Progenitor cell of endocrine pancreas (in vitro differentiated cells): ENCODE results near the gene CES2. TPM values are rescaled to one million over a fixed set of nuclear protein-coding genes. Genes with fewer than 3 reads are reported as not detected.
"Not testable (repeated sequence)": the region's sequence is repeated elsewhere in the genome, so short reads cannot be mapped to it uniquely, and the experiment has no call there.

Source experiments
- DNase-seq: peaks from one replicate; pipeline ENCODE4 v3.0.0; 2021; ENCODE audit warnings: low spot score; ENCODE audit not compliant: unreplicated experiment
- H3K27ac Mint-ChIP-seq: 2 replicates; pipeline ENCODE4 v1.8.0; 2021; ENCODE audit warnings: mild to moderate bottlenecking, moderate library complexity, mixed read lengths
- H3K27me3 Mint-ChIP-seq: 2 replicates; pipeline ENCODE4 v1.8.0; 2021; ENCODE audit warnings: mixed read lengths
- H3K36me3 Mint-ChIP-seq: 2 replicates; pipeline ENCODE4 v1.8.0; 2022; ENCODE audit warnings: mixed read lengths; ENCODE audit not compliant: insufficient read depth
- H3K4me1 Mint-ChIP-seq: 2 replicates; pipeline ENCODE4 v1.8.0; 2021; ENCODE audit warnings: low read depth, mixed read lengths
- H3K4me3 Mint-ChIP-seq: 2 replicates; pipeline ENCODE4 v1.8.0; 2021; ENCODE audit warnings: low read depth, mild to moderate bottlenecking, moderate library complexity, mixed read lengths
- H3K9me3 Mint-ChIP-seq: 2 replicates; pipeline ENCODE4 v1.8.0; 2021; ENCODE audit warnings: low read depth, mixed read lengths
- CTCF ChIP-seq: fragments of 200-600 bp; sonication (generic); IDR thresholded peaks from one replicate; pipeline ENCODE4 v1.5.0; 2021; ENCODE audit warnings: antibody characterized with exemption, mild to moderate bottlenecking; ENCODE audit not compliant: unreplicated experiment
- total RNA-seq: library from RNA; stranded (reverse); gene quantifications from 2 replicates; pipeline ENCODE4 v1.2.1, GENCODE V29; 2021

Gene CES2
- total RNA-seq, 1 donor from 2014 or later = 43.9 TPM

- Mint-ChIP-seq H3K9me3 (no peaks in the 10 kb centered on the region), H3K27me3 (no peaks in the 10 kb centered on the region), H3K4me1 (peaks cover 11% of the 10 kb centered on the region), H3K36me3 (peaks cover 1% of the 10 kb centered on the region), H3K4me3 (no peak overlapping the region), H3K27ac (no peak overlapping the region)
- TF ChIP-seq CTCF = peak; percentile 79
- peak; percentile 45 for DNase-seq
Observed at GRCh38 chr16:66894948-66895688, 40.2 kb upstream of the CES2 start.

- H3K27ac Mint-ChIP-seq = no peak overlapping the region
- H3K9me3 Mint-ChIP-seq = no peaks in the 10 kb centered on the region
- no peaks in the 10 kb centered on the region for H3K27me3 Mint-ChIP-seq
- no peak for DNase-seq
- H3K4me1 Mint-ChIP-seq = peaks cover 13% of the 10 kb centered on the region
- H3K36me3 Mint-ChIP-seq = peaks cover 1% of the 10 kb centered on the region
- H3K4me3 Mint-ChIP-seq = no peak overlapping the region
- no peak for TF ChIP-seq CTCF
Observed at GRCh38 chr16:66895689-66895979, 39.7 kb upstream of the CES2 start.

GRCh38 chr16:66895999-66896398, 39.3 kb upstream of the CES2 start:
- TF ChIP-seq CTCF = no peak

GRCh38 chr16:66896682-66897081, 38.6 kb upstream of the CES2 start:
- H3K9me3 Mint-ChIP-seq, H3K4me3 Mint-ChIP-seq, H3K36me3 Mint-ChIP-seq, DNase-seq, H3K27me3 Mint-ChIP-seq: not testable (repeated sequence)
- H3K4me1 Mint-ChIP-seq = peaks cover 16% of the 10 kb centered on the region
- peak overlapping the region; percentile 19 for H3K27ac Mint-ChIP-seq

More at GRCh38 chr16:66895999-66896398, 39.3 kb upstream of the CES2 start:
- DNase-seq = no peak
- no peak overlapping the region for H3K4me3 Mint-ChIP-seq
- no peaks in the 10 kb centered on the region for H3K9me3 Mint-ChIP-seq
- peaks cover 1% of the 10 kb centered on the region for H3K36me3 Mint-ChIP-seq
- H3K27ac Mint-ChIP-seq = no peak overlapping the region
- H3K27me3 Mint-ChIP-seq = no peaks in the 10 kb centered on the region
- peaks cover 16% of the 10 kb centered on the region for H3K4me1 Mint-ChIP-seq

GRCh38 chr16:66898207-66898606, 37.1 kb upstream of the CES2 start:
- Mint-ChIP-seq H3K4me1 (peaks cover 16% of the 10 kb centered on the region), H3K9me3 (no peaks in the 10 kb centered on the region), H3K27ac (no peak overlapping the region), H3K36me3 (no peaks in the 10 kb centered on the region), H3K27me3 (no peaks in the 10 kb centered on the region), H3K4me3 (no peak overlapping the region)
- DNase-seq = no peak
- no peak for TF ChIP-seq CTCF

- H3K9me3 Mint-ChIP-seq = no peaks in the 10 kb centered on the region
- no peak overlapping the region for H3K4me3 Mint-ChIP-seq
- H3K36me3 Mint-ChIP-seq = no peaks in the 10 kb centered on the region
- peak overlapping the region; percentile 8 for H3K27ac Mint-ChIP-seq
- no peaks in the 10 kb centered on the region for H3K27me3 Mint-ChIP-seq
- no peak for TF ChIP-seq CTCF
- DNase-seq = no peak
- peaks cover 16% of the 10 kb centered on the region for H3K4me1 Mint-ChIP-seq
Observed at GRCh38 chr16:66898933-66899309, 36.4 kb upstream of the CES2 start.
